HEK293T (cell line): ENCODE results near the gene CDPF1.

ENCODE experiments used
- ARNT ChIP-seq: fragments of 450-650 bp; IDR thresholded peaks from 2 replicates; pipeline ENCODE4 v1.6.1; 2017; ENCODE audit warnings: mild to moderate bottlenecking
- HDGF ChIP-seq: fragments of 450-650 bp; IDR thresholded peaks from 2 replicates; pipeline ENCODE4 v1.6.1; 2017; ENCODE audit warnings: antibody characterized with exemption, borderline replicate concordance
- SUZ12 ChIP-seq: fragments of 450-650 bp; IDR thresholded peaks from 2 replicates; pipeline ENCODE4 v1.6.1; 2016; ENCODE audit warnings: mild to moderate bottlenecking
- ZNF384 ChIP-seq: fragments of 450-650 bp; IDR thresholded peaks from 2 replicates; pipeline ENCODE4 v1.6.1; 2016

- TF ChIP-seq SUZ12: no peak
- TF ChIP-seq HDGF: no peak
- TF ChIP-seq ZNF384: no peak
- no peak for TF ChIP-seq ARNT
Measured at GRCh38 chr22:46280063-46280817, 30.1 kb upstream of the CDPF1 start.
